Thoracic aorta (tissue), 2 donors: ENCODE data around the gene RIT2. TPM values are rescaled to one million over a fixed set of nuclear protein-coding genes. Genes with fewer than 3 reads are reported as not detected.

Experiments
- ATAC-seq: fragments of 150-250 bp; one replicate; pipeline ENCODE4 v1.8.0; 2017; ENCODE audit warnings: low read depth; ENCODE audit not compliant: insufficient number of reproducible peaks, low FRiP score
- DNase-seq: peaks from one replicate; pipeline ENCODE4 v3.0.0-alpha.2; 2020; ENCODE audit warnings: low spot score
- H3K27ac ChIP-seq, 2 donors: fragments of 200-600 bp; sonication (generic); 1 replicate in 1 of 2; 2 replicates in 1 of 2; pipeline ENCODE4 v1.5.1; 2016; ENCODE audit warnings: mild to moderate bottlenecking in 2 of 2, moderate library complexity in 2 of 2
- H3K27me3 ChIP-seq: fragments of 200-600 bp; sonication (generic); replicated peaks from 2 replicates; pipeline ENCODE4 v1.6.0; 2016; ENCODE audit warnings: mild to moderate bottlenecking; ENCODE audit not compliant: insufficient read depth
- H3K36me3 ChIP-seq: fragments of 200-600 bp; sonication (generic); one replicate; pipeline ENCODE4 v1.5.1; 2016
- H3K4me1 ChIP-seq, 2 donors: fragments of 200-600 bp; sonication (generic); 1 replicate in 1 of 2; 2 replicates in 1 of 2; pipeline versions ENCODE4 v1.5.1 to v1.6.0; 2016; ENCODE audit warnings: low read depth in 2 of 2, mild to moderate bottlenecking in 1 of 2; ENCODE audit not compliant: control insufficient read depth in 1 of 2
- H3K4me3 ChIP-seq: fragments of 200-600 bp; sonication (generic); 2 replicates; pipeline ENCODE4 v1.5.1; 2016; ENCODE audit warnings: mild to moderate bottlenecking
- H3K9me3 ChIP-seq: fragments of 200-600 bp; sonication (generic); 2 replicates; pipeline ENCODE4 v1.5.1; 2016
- CTCF ChIP-seq: fragments of 200-600 bp; sonication (generic); IDR thresholded peaks from one replicate; pipeline ENCODE4 v1.5.1; 2019; ENCODE audit warnings: antibody characterized with exemption
- total RNA-seq, 2 donors: library from RNA; depleted of rRNA; stranded (reverse); fragments of >200 nt; gene quantifications; one replicate each; pipeline versions ENCODE4 v1.1.0 to v1.2.3, GENCODE V29; 2016

RIT2 gene
- total RNA-seq, 2 donors from 2014 or later: not detected

DNA sequence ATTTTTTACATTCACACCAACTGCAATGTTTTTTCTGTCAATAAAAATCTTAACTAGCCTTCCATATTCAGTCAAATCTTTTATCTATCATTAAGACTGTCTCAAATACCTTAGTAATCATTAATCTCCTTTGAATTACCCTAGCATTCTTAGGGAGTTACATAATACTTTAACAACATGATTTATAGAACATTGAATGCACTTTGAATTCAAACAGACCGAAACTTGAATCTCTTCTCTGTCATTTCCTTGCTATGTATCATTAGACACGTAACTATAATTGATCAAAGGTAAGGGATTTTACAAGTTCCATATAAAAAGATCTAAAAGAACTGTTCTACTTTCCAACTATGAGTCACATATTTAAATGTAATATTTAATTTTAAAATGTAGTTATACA, 330.9 kb downstream of the RIT2 start:
- Histone ChIP-seq H3K9me3 (no peaks in the 10 kb centered on the region), H3K4me1 (no peaks in the 10 kb centered on the region), H3K27ac (no peak overlapping the region), H3K36me3 (no peaks in the 10 kb centered on the region), H3K27me3 (no peaks in the 10 kb centered on the region), H3K4me3 (no peak overlapping the region)
- DNase-seq (no peak), ATAC-seq (no peak)
- TF ChIP-seq CTCF: no peak

GRCh38 chr18:42782929-42783328, 332.6 kb downstream of the RIT2 start:
- H3K27me3 ChIP-seq: no peaks in the 10 kb centered on the region
- no peaks in the 10 kb centered on the region for H3K9me3 ChIP-seq
- H3K4me1 ChIP-seq: no peaks in the 10 kb centered on the region
- ATAC-seq (no peak), DNase-seq (no peak)
- no peak overlapping the region for H3K4me3 ChIP-seq
- TF ChIP-seq CTCF: no peak
- H3K27ac ChIP-seq: no peak overlapping the region
- no peaks in the 10 kb centered on the region for H3K36me3 ChIP-seq

- no peaks in the 10 kb centered on the region for H3K27me3 ChIP-seq
- no peak overlapping the region for H3K27ac ChIP-seq
- no peak for DNase-seq
- ATAC-seq: no peak
- H3K36me3 ChIP-seq: no peaks in the 10 kb centered on the region
- TF ChIP-seq CTCF: no peak
- H3K9me3 ChIP-seq: no peaks in the 10 kb centered on the region
- no peaks in the 10 kb centered on the region for H3K4me1 ChIP-seq
- no peak overlapping the region for H3K4me3 ChIP-seq
Observed at GRCh38 chr18:42781298-42781815, 334.1 kb downstream of the RIT2 start.

DNA sequence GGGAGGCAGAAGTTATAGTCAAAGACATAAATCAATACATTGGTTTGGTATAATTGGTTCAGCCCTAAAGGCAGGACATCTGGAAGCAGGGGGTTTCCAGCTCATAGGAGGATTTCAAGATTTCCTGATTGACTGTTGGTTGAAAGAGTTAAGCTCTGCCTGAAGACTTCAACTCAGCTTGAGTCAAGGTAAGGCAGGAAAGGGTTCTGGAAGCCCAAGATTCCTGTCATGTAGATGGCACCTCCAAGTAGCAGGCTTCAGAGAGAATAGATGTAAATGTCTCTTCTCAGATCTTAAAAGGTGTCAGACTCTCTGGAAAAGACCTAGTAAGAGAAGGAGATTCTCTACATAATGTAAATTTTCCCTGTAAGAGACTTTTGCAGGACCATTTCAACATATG, 335.3 kb downstream of the RIT2 start:
- Histone ChIP-seq H3K9me3 (no peaks in the 10 kb centered on the region), H3K27me3 (no peaks in the 10 kb centered on the region), H3K4me3 (no peak overlapping the region), H3K4me1 (no peaks in the 10 kb centered on the region), H3K27ac (no peak overlapping the region), H3K36me3 (no peaks in the 10 kb centered on the region)
- DNase-seq: no peak
- no peak for TF ChIP-seq CTCF
- no peak for ATAC-seq

- no peak overlapping the region for H3K4me3 ChIP-seq
- DNase-seq: no peak
Observed at GRCh38 chr18:42778445-42779042, 336.9 kb downstream of the RIT2 start.

More at GRCh38 chr18:42778445-42779042, 336.9 kb downstream of the RIT2 start:
- Histone ChIP-seq H3K27me3 (no peaks in the 10 kb centered on the region), H3K4me1 (no peaks in the 10 kb centered on the region), H3K36me3 (no peaks in the 10 kb centered on the region), H3K9me3 (no peaks in the 10 kb centered on the region), H3K27ac (no peak overlapping the region)
- no peak for ATAC-seq
- no peak for TF ChIP-seq CTCF
